ENCODE measurements around the gene MTCL1.

GRCh38 chr18:8822643-8823042 lies 117.3 kb downstream of the MTCL1 start:
- TF ChIP-seq POLR2A (IDR thresholded peaks at IDR 0.05) (no peak), CTCF (IDR thresholded peaks at IDR 0.05) (no peak), POLR2AphosphoS5 (IDR thresholded peaks at IDR 0.05) (no peak)
